ENCODE results near the gene EIF3J.
"Not testable (repeated sequence)": the region's sequence is repeated elsewhere in the genome, so short reads cannot be mapped to it uniquely, and the experiment has no call there.

EIF3J gene

GRCh38 chr15:44544745-44545144, 7.8 kb downstream of the EIF3J start:
- not testable (repeated sequence) for H3K27me3 ChIP-seq (ENCODE audit: control insufficient read depth in 1 of 2, insufficient read depth in 2 of 2, low read length in 2 of 2)
- peaks cover 46% of the 10 kb centered on the region for H3K4me1 ChIP-seq (ENCODE audit: insufficient read depth, low read length)

GRCh38 chr15:44545913-44546802, 9.2 kb downstream of the EIF3J start:
- no peaks in the 10 kb centered on the region for H3K9me3 ChIP-seq (ENCODE audit: low read length)
- H3K36me3 ChIP-seq (ENCODE audit: insufficient read depth, low read length), result peaks cover 8% of the 10 kb centered on the region
- peaks cover 37% of the 10 kb centered on the region for H3K4me1 ChIP-seq (ENCODE audit: insufficient read depth, low read length)
- H3K27me3 ChIP-seq (ENCODE audit: control insufficient read depth in 1 of 2, insufficient read depth in 2 of 2, low read length in 2 of 2), result no peaks in the 10 kb centered on the region
- H3K4me3 ChIP-seq (ENCODE audit: low read depth in 1 of 2, low read length in 2 of 2), result no peak overlapping the region
- H3K9ac ChIP-seq (ENCODE audit: low read length), result no peak overlapping the region
- H3K27ac ChIP-seq (ENCODE audit: low read depth, low read length), result no peak overlapping the region

More at GRCh38 chr15:44544745-44545144, 7.8 kb downstream of the EIF3J start:
- not testable (repeated sequence) for H3K9me3 ChIP-seq (ENCODE audit: low read length); H3K4me3 ChIP-seq (ENCODE audit: low read depth in 1 of 2, low read length in 2 of 2); H3K9ac ChIP-seq (ENCODE audit: low read length); H3K36me3 ChIP-seq (ENCODE audit: insufficient read depth, low read length); H3K27ac ChIP-seq (ENCODE audit: low read depth, low read length)

- not testable (repeated sequence) for H3K27me3 ChIP-seq (ENCODE audit: control insufficient read depth in 1 of 2, insufficient read depth in 2 of 2, low read length in 2 of 2); H3K27ac ChIP-seq (ENCODE audit: low read depth, low read length); H3K9ac ChIP-seq (ENCODE audit: low read length); H3K9me3 ChIP-seq (ENCODE audit: low read length); H3K4me3 ChIP-seq (ENCODE audit: low read depth in 1 of 2, low read length in 2 of 2)
- H3K4me1 ChIP-seq (ENCODE audit: insufficient read depth, low read length), result peaks cover 10% of the 10 kb centered on the region
- peaks cover 26% of the 10 kb centered on the region for H3K36me3 ChIP-seq (ENCODE audit: insufficient read depth, low read length)
Observed at GRCh38 chr15:44549152-44549551, 12.2 kb downstream of the EIF3J start.

- Histone ChIP-seq H3K4me3 (ENCODE audit: low read depth in 1 of 2, low read length in 2 of 2) (no peak overlapping the region), H3K36me3 (ENCODE audit: insufficient read depth, low read length) (peaks cover 36% of the 10 kb centered on the region), H3K27ac (ENCODE audit: low read depth, low read length) (no peak overlapping the region), H3K27me3 (ENCODE audit: control insufficient read depth in 1 of 2, insufficient read depth in 2 of 2, low read length in 2 of 2) (no peaks in the 10 kb centered on the region), H3K4me1 (ENCODE audit: insufficient read depth, low read length) (peaks cover 12% of the 10 kb centered on the region), H3K9ac (ENCODE audit: low read length) (no peak overlapping the region), H3K9me3 (ENCODE audit: low read length) (no peaks in the 10 kb centered on the region)
Observed at GRCh38 chr15:44550256-44550655, 13.3 kb downstream of the EIF3J start.

- no peak overlapping the region for H3K27ac ChIP-seq (ENCODE audit: low read depth, low read length)
- H3K9me3 ChIP-seq (ENCODE audit: low read length), result no peaks in the 10 kb centered on the region
- H3K36me3 ChIP-seq (ENCODE audit: insufficient read depth, low read length), result peaks cover 40% of the 10 kb centered on the region
- peaks cover 12% of the 10 kb centered on the region for H3K4me1 ChIP-seq (ENCODE audit: insufficient read depth, low read length)
- no peak overlapping the region for H3K4me3 ChIP-seq (ENCODE audit: low read depth in 1 of 2, low read length in 2 of 2)
- H3K27me3 ChIP-seq (ENCODE audit: control insufficient read depth in 1 of 2, insufficient read depth in 2 of 2, low read length in 2 of 2), result no peaks in the 10 kb centered on the region
- H3K9ac ChIP-seq (ENCODE audit: low read length), result no peak overlapping the region
Observed at GRCh38 chr15:44550734-44551133, 13.8 kb downstream of the EIF3J start.

- peaks cover 4% of the 10 kb centered on the region for H3K4me1 ChIP-seq (ENCODE audit: insufficient read depth, low read length)
- H3K9me3 ChIP-seq (ENCODE audit: low read length), result no peaks in the 10 kb centered on the region
- H3K4me3 ChIP-seq (ENCODE audit: low read depth in 1 of 2, low read length in 2 of 2), result no peak overlapping the region
- no peak overlapping the region for H3K9ac ChIP-seq (ENCODE audit: low read length)
- H3K36me3 ChIP-seq (ENCODE audit: insufficient read depth, low read length), result peaks cover 74% of the 10 kb centered on the region
- H3K27ac ChIP-seq (ENCODE audit: low read depth, low read length), result no peak overlapping the region
- no peaks in the 10 kb centered on the region for H3K27me3 ChIP-seq (ENCODE audit: control insufficient read depth in 1 of 2, insufficient read depth in 2 of 2, low read length in 2 of 2)
Observed at GRCh38 chr15:44554934-44555723, 18.2 kb downstream of the EIF3J start.

GRCh38 chr15:44560926-44561325, 24.0 kb downstream of the EIF3J start:
- H3K27me3 ChIP-seq (ENCODE audit: control insufficient read depth in 1 of 2, insufficient read depth in 2 of 2, low read length in 2 of 2); H3K9ac ChIP-seq (ENCODE audit: low read length); H3K4me1 ChIP-seq (ENCODE audit: insufficient read depth, low read length); H3K9me3 ChIP-seq (ENCODE audit: low read length); H3K27ac ChIP-seq (ENCODE audit: low read depth, low read length); H3K4me3 ChIP-seq (ENCODE audit: low read depth in 1 of 2, low read length in 2 of 2): not testable (repeated sequence)
- H3K36me3 ChIP-seq (ENCODE audit: insufficient read depth, low read length), result peaks cover 75% of the 10 kb centered on the region

- Histone ChIP-seq H3K27ac (ENCODE audit: low read depth, low read length) (no peak overlapping the region), H3K9ac (ENCODE audit: low read length) (no peak overlapping the region), H3K4me1 (ENCODE audit: insufficient read depth, low read length) (no peaks in the 10 kb centered on the region), H3K9me3 (ENCODE audit: low read length) (peaks cover 4% of the 10 kb centered on the region), H3K4me3 (ENCODE audit: low read depth in 1 of 2, low read length in 2 of 2) (no peak overlapping the region), H3K27me3 (ENCODE audit: control insufficient read depth in 1 of 2, insufficient read depth in 2 of 2, low read length in 2 of 2) (no peaks in the 10 kb centered on the region), H3K36me3 (ENCODE audit: insufficient read depth, low read length) (peaks cover 65% of the 10 kb centered on the region)
Observed at GRCh38 chr15:44565387-44566154, 28.6 kb downstream of the EIF3J start.

GRCh38 chr15:44566155-44566540, 29.2 kb downstream of the EIF3J start:
- Histone ChIP-seq H3K4me3 (ENCODE audit: low read depth in 1 of 2, low read length in 2 of 2) (no peak overlapping the region), H3K9me3 (ENCODE audit: low read length) (peaks cover 4% of the 10 kb centered on the region), H3K36me3 (ENCODE audit: insufficient read depth, low read length) (peaks cover 66% of the 10 kb centered on the region), H3K27me3 (ENCODE audit: control insufficient read depth in 1 of 2, insufficient read depth in 2 of 2, low read length in 2 of 2) (no peaks in the 10 kb centered on the region), H3K4me1 (ENCODE audit: insufficient read depth, low read length) (no peaks in the 10 kb centered on the region), H3K9ac (ENCODE audit: low read length) (no peak overlapping the region), H3K27ac (ENCODE audit: low read depth, low read length) (no peak overlapping the region)

- Histone ChIP-seq H3K9me3 (ENCODE audit: low read length) (peaks cover 4% of the 10 kb centered on the region), H3K4me1 (ENCODE audit: insufficient read depth, low read length) (no peaks in the 10 kb centered on the region), H3K4me3 (ENCODE audit: low read depth in 1 of 2, low read length in 2 of 2) (no peak overlapping the region), H3K36me3 (ENCODE audit: insufficient read depth, low read length) (peaks cover 67% of the 10 kb centered on the region), H3K27me3 (ENCODE audit: control insufficient read depth in 1 of 2, insufficient read depth in 2 of 2, low read length in 2 of 2) (no peaks in the 10 kb centered on the region), H3K27ac (ENCODE audit: low read depth, low read length) (no peak overlapping the region), H3K9ac (ENCODE audit: low read length) (no peak overlapping the region)
Observed at GRCh38 chr15:44568338-44568737, 31.4 kb downstream of the EIF3J start.

- Histone ChIP-seq H3K9ac (ENCODE audit: low read length) (no peak overlapping the region), H3K4me1 (ENCODE audit: insufficient read depth, low read length) (no peaks in the 10 kb centered on the region), H3K9me3 (ENCODE audit: low read length) (peaks cover 4% of the 10 kb centered on the region), H3K4me3 (ENCODE audit: low read depth in 1 of 2, low read length in 2 of 2) (no peak overlapping the region), H3K36me3 (ENCODE audit: insufficient read depth, low read length) (peaks cover 63% of the 10 kb centered on the region), H3K27ac (ENCODE audit: low read depth, low read length) (no peak overlapping the region), H3K27me3 (ENCODE audit: control insufficient read depth in 1 of 2, insufficient read depth in 2 of 2, low read length in 2 of 2) (no peaks in the 10 kb centered on the region)
Observed at GRCh38 chr15:44569316-44569715, 32.4 kb downstream of the EIF3J start.

Data from muscle layer of colon (tissue), 2 donors.